GM10847 (cell line): ENCODE results near the gene CMYA5.

Experiments
- POLR2A ChIP-seq: IDR thresholded peaks from 2 replicates; pipeline ENCODE4 v1.6.1; 2011; ENCODE audit not compliant: insufficient read length; ENCODE audit errors: extremely low read depth

CMYA5 gene

GRCh38 chr5:79837761-79838551, 148.3 kb downstream of the CMYA5 start:
- no peak for TF ChIP-seq POLR2A

GRCh38 chr5:79840084-79840990, 150.7 kb downstream of the CMYA5 start:
- TF ChIP-seq POLR2A: no peak

- TF ChIP-seq POLR2A: no peak
Observed at GRCh38 chr5:79841172-79841571, 151.5 kb downstream of the CMYA5 start.

- no peak for TF ChIP-seq POLR2A
Observed at GRCh38 chr5:79842006-79842881, 152.6 kb downstream of the CMYA5 start.

- TF ChIP-seq POLR2A: no peak
Observed at GRCh38 chr5:79842991-79843390, 153.4 kb downstream of the CMYA5 start.

GRCh38 chr5:79843450-79844388, 154.1 kb downstream of the CMYA5 start:
- TF ChIP-seq POLR2A: no peak

GRCh38 chr5:79844571-79844970, 154.9 kb downstream of the CMYA5 start:
- TF ChIP-seq POLR2A: no peak

- TF ChIP-seq POLR2A: no peak
Observed at GRCh38 chr5:79845448-79846197, 156.0 kb downstream of the CMYA5 start.

- no peak for TF ChIP-seq POLR2A
Observed at GRCh38 chr5:79846198-79846521, 156.5 kb downstream of the CMYA5 start.

GRCh38 chr5:79847561-79847960, 157.9 kb downstream of the CMYA5 start:
- TF ChIP-seq POLR2A: no peak

GRCh38 chr5:79849061-79849460, 159.4 kb downstream of the CMYA5 start:
- TF ChIP-seq POLR2A: no peak
